ENCODE measurements around the gene GBX1.
A peak's percentile ranks its signal among the peaks of the same experiment; 100 is the strongest.

GRCh38 chr7:151152643-151153513, 14.6 kb downstream of the GBX1 start:
- TF ChIP-seq CTCF (IDR thresholded peaks at IDR 0.05) (peak; percentile 30), EZH2phosphoT487 (IDR thresholded peaks at IDR 0.05) (no peak)

Data from neural progenitor cell (in vitro differentiated cells).